GM19193 (cell line): Measurements from ENCODE around the gene R3HDM2.

Experiments
- POLR2A ChIP-seq: IDR thresholded peaks from 4 replicates; pipeline ENCODE4 v1.6.1; 2011; ENCODE audit not compliant: insufficient read depth, insufficient read length; ENCODE audit errors: extremely low read depth

The R3HDM2 gene

DNA sequence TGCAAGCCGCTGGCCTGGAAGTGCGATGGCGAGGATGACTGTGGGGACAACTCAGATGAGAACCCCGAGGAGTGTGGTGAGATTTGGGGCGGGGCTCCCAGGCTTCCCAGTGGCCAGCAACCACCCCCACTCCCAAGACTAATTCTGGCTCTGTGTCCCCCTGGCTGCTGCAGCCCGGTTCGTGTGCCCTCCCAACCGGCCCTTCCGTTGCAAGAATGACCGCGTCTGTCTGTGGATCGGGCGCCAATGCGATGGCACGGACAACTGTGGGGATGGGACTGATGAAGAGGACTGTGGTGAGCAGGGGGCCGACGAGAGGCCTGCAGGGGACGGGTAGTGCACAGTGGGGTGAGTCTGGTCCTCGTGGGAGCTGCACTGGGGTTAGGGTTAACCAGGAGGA lies 226.4 kb downstream of the R3HDM2 start:
- TF ChIP-seq POLR2A = no peak

DNA sequence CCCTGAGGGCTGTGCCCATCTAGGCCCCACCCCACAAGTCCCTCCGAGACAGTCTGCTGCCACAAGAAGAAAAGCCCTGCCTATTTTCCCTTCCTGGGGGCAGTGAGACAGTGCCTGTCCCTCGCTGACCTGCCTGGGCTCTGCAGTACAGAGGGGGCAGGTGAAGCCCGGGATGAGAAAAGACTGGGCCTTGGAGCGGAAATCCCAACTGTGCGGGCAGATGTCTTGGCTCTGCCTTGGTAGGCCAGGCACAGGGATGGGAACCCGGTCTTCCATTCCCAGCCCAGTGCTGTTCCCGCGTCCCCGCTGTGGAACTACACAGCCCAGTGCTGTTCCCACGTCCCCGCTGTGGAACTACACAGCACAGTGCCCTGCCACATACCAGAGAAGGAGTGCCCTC lies 227.1 kb downstream of the R3HDM2 start:
- TF ChIP-seq POLR2A = no peak
